Measurements from ENCODE around the gene KIF24. TPM values are rescaled to one million over a fixed set of nuclear protein-coding genes. Genes with fewer than 3 reads are reported as not detected.

Gene KIF24
- total RNA-seq, 3 donors from 2014 or later: 1.3 to 2.8 (median 1.8) TPM

DNA sequence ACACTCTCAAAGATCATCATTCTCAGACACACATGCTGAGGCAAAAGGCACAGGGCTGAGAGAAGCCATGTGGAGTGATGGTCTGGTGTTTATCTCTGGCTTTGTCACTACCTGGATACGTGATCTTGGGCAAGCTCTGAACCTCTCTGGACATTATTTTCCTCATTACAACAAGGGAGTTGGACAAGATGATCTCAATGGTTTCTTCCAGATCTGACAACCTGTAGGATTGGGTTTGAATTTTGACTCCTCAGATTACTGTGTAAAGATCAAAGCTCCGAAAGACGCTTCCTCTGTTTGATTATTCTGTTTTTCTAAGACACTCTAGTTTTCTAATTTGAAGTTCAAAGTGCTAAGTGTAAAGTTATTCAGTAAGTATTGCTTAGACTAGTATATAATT, 20.3 kb upstream of the KIF24 start:
- DNase-seq (no peak), ATAC-seq (no peak)
- H3K36me3 ChIP-seq (ENCODE audit: low read depth): no peaks in the 10 kb centered on the region
- TF ChIP-seq, protein P1, sequence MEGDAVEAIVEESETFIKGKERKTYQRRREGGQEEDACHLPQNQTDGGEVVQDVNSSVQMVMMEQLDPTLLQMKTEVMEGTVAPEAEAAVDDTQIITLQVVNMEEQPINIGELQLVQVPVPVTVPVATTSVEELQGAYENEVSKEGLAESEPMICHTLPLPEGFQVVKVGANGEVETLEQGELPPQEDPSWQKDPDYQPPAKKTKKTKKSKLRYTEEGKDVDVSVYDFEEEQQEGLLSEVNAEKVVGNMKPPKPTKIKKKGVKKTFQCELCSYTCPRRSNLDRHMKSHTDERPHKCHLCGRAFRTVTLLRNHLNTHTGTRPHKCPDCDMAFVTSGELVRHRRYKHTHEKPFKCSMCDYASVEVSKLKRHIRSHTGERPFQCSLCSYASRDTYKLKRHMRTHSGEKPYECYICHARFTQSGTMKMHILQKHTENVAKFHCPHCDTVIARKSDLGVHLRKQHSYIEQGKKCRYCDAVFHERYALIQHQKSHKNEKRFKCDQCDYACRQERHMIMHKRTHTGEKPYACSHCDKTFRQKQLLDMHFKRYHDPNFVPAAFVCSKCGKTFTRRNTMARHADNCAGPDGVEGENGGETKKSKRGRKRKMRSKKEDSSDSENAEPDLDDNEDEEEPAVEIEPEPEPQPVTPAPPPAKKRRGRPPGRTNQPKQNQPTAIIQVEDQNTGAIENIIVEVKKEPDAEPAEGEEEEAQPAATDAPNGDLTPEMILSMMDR (IDR thresholded peaks at IDR 0.05): no peak
- no peaks in the 10 kb centered on the region for H3K4me1 ChIP-seq (ENCODE audit: low read depth)
- no peak overlapping the region for H3K4me3 ChIP-seq
- intact Hi-C loops (cut with DNase I, micrococcal nuclease): no loop called here
- no peaks in the 10 kb centered on the region for H3K9me3 ChIP-seq

GRCh38 chr9:34347800-34348158, 18.7 kb upstream of the KIF24 start:
- TF ChIP-seq, protein P1 (IDR thresholded peaks at IDR 0.05): no peak
- intact Hi-C loops (cut with DNase I, micrococcal nuclease): no loop called here
- no peak for DNase-seq
- H3K4me1 ChIP-seq (ENCODE audit: low read depth): no peaks in the 10 kb centered on the region
- no peaks in the 10 kb centered on the region for H3K36me3 ChIP-seq (ENCODE audit: low read depth)
- H3K9me3 ChIP-seq: no peaks in the 10 kb centered on the region
- H3K4me3 ChIP-seq: no peak overlapping the region
- ATAC-seq: no peak

DNA sequence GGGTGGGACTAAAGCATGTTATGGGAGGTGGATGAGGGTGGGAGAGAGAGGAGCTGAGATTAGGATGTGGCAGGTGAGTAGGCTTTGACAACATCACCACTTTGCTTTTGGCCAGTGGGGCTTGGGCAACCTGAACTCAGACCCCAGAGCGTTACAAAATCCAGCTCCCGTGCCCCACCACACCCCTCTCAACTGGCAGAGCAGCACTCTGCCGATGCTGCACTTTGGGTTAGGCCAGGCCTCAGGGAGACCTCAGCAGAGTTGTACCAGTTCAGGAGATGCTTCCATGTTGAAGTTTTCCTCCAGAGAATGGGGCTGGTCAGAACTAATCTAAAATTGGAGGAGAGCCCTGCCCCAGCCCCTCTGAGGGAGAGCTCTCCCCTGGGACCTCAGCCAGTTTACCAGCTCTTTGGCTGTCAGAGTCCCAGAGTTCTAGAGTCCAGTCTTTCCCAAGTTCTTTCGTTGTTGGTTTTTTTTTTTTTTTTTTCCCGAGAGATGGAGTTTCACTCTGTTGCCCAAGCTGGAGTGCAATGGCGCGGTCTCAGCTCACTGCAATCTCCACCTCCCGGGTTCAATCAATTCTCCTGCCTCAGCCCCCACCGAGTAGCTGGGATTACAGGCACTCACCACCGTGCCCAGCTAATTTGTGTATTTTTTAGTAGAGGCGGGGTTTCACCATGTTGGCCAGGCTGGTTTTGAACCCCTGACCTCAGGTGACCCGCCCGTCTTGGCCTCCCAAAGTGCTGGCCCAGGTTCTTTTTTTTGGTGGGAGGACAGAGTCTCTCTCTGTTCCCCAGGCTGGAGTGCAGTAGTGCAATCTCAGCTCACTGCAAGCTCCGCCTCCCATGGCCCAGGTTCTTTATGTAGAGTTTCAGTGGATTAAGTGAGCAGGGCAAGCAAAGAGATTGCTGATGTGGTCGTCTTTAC, 18.1 kb upstream of the KIF24 start:
- Histone ChIP-seq H3K9me3 (no peaks in the 10 kb centered on the region), H3K4me3 (no peak overlapping the region), H3K36me3 (ENCODE audit: low read depth) (no peaks in the 10 kb centered on the region), H3K4me1 (ENCODE audit: low read depth) (no peaks in the 10 kb centered on the region)
- TF ChIP-seq, protein P1 (IDR thresholded peaks at IDR 0.05): no peak
- DNase-seq: no peak
- ATAC-seq: no peak
- intact Hi-C loops (cut with DNase I, micrococcal nuclease): no loop called here

- TF ChIP-seq, protein P1 (IDR thresholded peaks at IDR 0.05): no peak
- DNase-seq: no peak
- intact Hi-C loops (cut with DNase I, micrococcal nuclease): no loop called here
- no peaks in the 10 kb centered on the region for H3K36me3 ChIP-seq (ENCODE audit: low read depth)
- no peaks in the 10 kb centered on the region for H3K9me3 ChIP-seq
- H3K4me1 ChIP-seq (ENCODE audit: low read depth): no peaks in the 10 kb centered on the region
- H3K4me3 ChIP-seq: no peak overlapping the region
- ATAC-seq: no peak
Observed at GRCh38 chr9:34343605-34344004, 14.5 kb upstream of the KIF24 start.

DNA sequence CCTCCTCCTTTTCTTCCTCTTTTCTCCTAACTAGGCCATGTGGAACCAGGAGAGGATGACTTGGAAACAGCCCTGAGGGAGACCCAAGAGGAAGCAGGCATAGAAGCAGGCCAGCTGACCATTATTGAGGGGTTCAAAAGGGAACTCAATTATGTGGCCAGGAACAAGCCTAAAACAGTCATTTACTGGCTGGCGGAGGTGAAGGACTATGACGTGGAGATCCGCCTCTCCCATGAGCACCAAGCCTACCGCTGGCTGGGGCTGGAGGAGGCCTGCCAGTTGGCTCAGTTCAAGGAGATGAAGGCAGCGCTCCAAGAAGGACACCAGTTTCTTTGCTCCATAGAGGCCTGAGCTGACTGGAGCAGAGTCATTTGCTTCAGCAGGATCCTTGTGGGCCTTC, 14.0 kb upstream of the KIF24 start:
- H3K4me1 ChIP-seq (ENCODE audit: low read depth): no peaks in the 10 kb centered on the region
- peak; percentile 28 to 58 (median 54) for DNase-seq

More for the DNA sequence above, 14.0 kb upstream of the KIF24 start:
- Histone ChIP-seq H3K36me3 (ENCODE audit: low read depth) (no peaks in the 10 kb centered on the region), H3K9me3 (no peaks in the 10 kb centered on the region), H3K4me3 (no peak overlapping the region)
- TF ChIP-seq, protein P1 (IDR thresholded peaks at IDR 0.05): no peak
- peak; percentile 56 for ATAC-seq
- intact Hi-C loops (cut with DNase I, micrococcal nuclease): no loop called here
